Measurements from ENCODE around the gene SKP1.

Gene SKP1

GRCh38 chr5:134133995-134134541 is 42.7 kb downstream of the SKP1 start:
- no peak for TF ChIP-seq CTCF (IDR thresholded peaks at IDR 0.05)
- H3K4me1 ChIP-seq (ENCODE audit: control insufficient read depth in 1 of 2, insufficient read depth in 1 of 2, low read depth in 1 of 2, low read length in 1 of 2) = peaks cover 13 to 15% of the 10 kb centered on the region in 2 experiments
- H3K9me3 ChIP-seq = no peaks in the 10 kb centered on the region
- H3K27ac ChIP-seq = no peak overlapping the region
- no peak overlapping the region for H3K4me3 ChIP-seq (ENCODE audit: low read depth in 1 of 2, low read length in 1 of 2)
- H3K27me3 ChIP-seq = no peaks in the 10 kb centered on the region
- peaks cover 38% of the 10 kb centered on the region for H3K36me3 ChIP-seq

GRCh38 chr5:134133188-134133994 is 43.4 kb downstream of the SKP1 start:
- Histone ChIP-seq H3K27ac (no peak overlapping the region), H3K4me1 (ENCODE audit: control insufficient read depth in 1 of 2, insufficient read depth in 1 of 2, low read depth in 1 of 2, low read length in 1 of 2) (peaks cover 13 to 15% of the 10 kb centered on the region in 2 experiments), H3K27me3 (no peaks in the 10 kb centered on the region), H3K36me3 (peaks cover 38% of the 10 kb centered on the region), H3K4me3 (ENCODE audit: low read depth in 1 of 2, low read length in 1 of 2) (no peak overlapping the region), H3K9me3 (no peaks in the 10 kb centered on the region)
- TF ChIP-seq CTCF (IDR thresholded peaks at IDR 0.05) = no peak

GRCh38 chr5:134132372-134133187 is 44.2 kb downstream of the SKP1 start:
- TF ChIP-seq CTCF (IDR thresholded peaks at IDR 0.05) = no peak
- H3K9me3 ChIP-seq = no peaks in the 10 kb centered on the region
- peaks cover 38% of the 10 kb centered on the region for H3K36me3 ChIP-seq
- H3K4me3 ChIP-seq (ENCODE audit: low read depth in 1 of 2, low read length in 1 of 2) = no peak overlapping the region
- no peak overlapping the region for H3K27ac ChIP-seq
- no peaks in the 10 kb centered on the region for H3K27me3 ChIP-seq
- peaks cover 9 to 10% of the 10 kb centered on the region in 2 experiments for H3K4me1 ChIP-seq (ENCODE audit: control insufficient read depth in 1 of 2, insufficient read depth in 1 of 2, low read depth in 1 of 2, low read length in 1 of 2)

- peaks cover under 1 to 2% of the 10 kb centered on the region in 2 experiments for H3K4me1 ChIP-seq (ENCODE audit: control insufficient read depth in 1 of 2, insufficient read depth in 1 of 2, low read depth in 1 of 2, low read length in 1 of 2)
- H3K4me3 ChIP-seq (ENCODE audit: low read depth in 1 of 2, low read length in 1 of 2) = no peak overlapping the region
- peaks cover 36% of the 10 kb centered on the region for H3K36me3 ChIP-seq
- TF ChIP-seq CTCF (IDR thresholded peaks at IDR 0.05) = no peak
- no peaks in the 10 kb centered on the region for H3K9me3 ChIP-seq
- H3K27me3 ChIP-seq = no peaks in the 10 kb centered on the region
- H3K27ac ChIP-seq = no peak overlapping the region
These were observed 45.0 kb downstream of the SKP1 start for GRCh38 chr5:134131578-134132350.

GRCh38 chr5:134131165-134131564 is 45.6 kb downstream of the SKP1 start:
- no peak overlapping the region for H3K27ac ChIP-seq
- no peak for TF ChIP-seq CTCF (IDR thresholded peaks at IDR 0.05)

More at GRCh38 chr5:134131165-134131564, 45.6 kb downstream of the SKP1 start:
- Histone ChIP-seq H3K36me3 (peaks cover 33% of the 10 kb centered on the region), H3K4me1 (ENCODE audit: control insufficient read depth in 1 of 2, insufficient read depth in 1 of 2, low read depth in 1 of 2, low read length in 1 of 2) (no peaks in the 10 kb centered on the region), H3K9me3 (no peaks in the 10 kb centered on the region), H3K27me3 (no peaks in the 10 kb centered on the region), H3K4me3 (ENCODE audit: low read depth in 1 of 2, low read length in 1 of 2) (no peak overlapping the region)

Measured in neutrophil (primary cell).